ENCODE results near the gene MT1E. TPM values are rescaled to one million over a fixed set of nuclear protein-coding genes. Genes with fewer than 3 reads are reported as not detected.

The MT1E gene
- total RNA-seq, 1 experiment from 2014 or later, result not detected

GRCh38 chr16:56608876-56609462 lies 16.6 kb upstream of the MT1E start:
- peak overlapping the region; percentile 90 for H3K4me3 ChIP-seq (ENCODE audit: low read length)
- ATAC-seq (no peak), DNase-seq (no peak)
- intact Hi-C loops (cut with micrococcal nuclease), result loop anchor here (5.0 to 10.0 kb wide), 3 partner anchors 46 to 178 kb away; partner anchors contain the start of genes MT1B, MT1F and MT1X
- ChIA-PET POLR2A (ENCODE audit: unreplicated experiment) (no interaction called here), CTCF (interaction anchor here (0.9 kb wide), 1 partner anchor 93 kb away, joined by 3 read pairs; no protein-coding TSS in a partner anchor)
- TSS peak; percentile 98 for BruUV-seq (replicated peaks)
- peaks cover 14% of the 10 kb centered on the region for H3F3A ChIP-seq (ENCODE audit: low read length, unreplicated experiment)
- H3K27me3 ChIP-seq (ENCODE audit: low read length), result no peaks in the 10 kb centered on the region
- peak overlapping the region; percentile 78 for H3K27ac ChIP-seq (ENCODE audit: low read length)
- no peaks in the 10 kb centered on the region for H3K36me3 ChIP-seq (ENCODE audit: low read depth, low read length)
- TF ChIP-seq EZH2phosphoT487 (IDR thresholded peaks at IDR 0.05; ENCODE audit: borderline replicate concordance, low read length) (no peak), EZH2 (IDR thresholded peaks at IDR 0.05; ENCODE audit: low read length, unreplicated experiment) (no peak)
- TF ChIP-seq, protein P1, sequence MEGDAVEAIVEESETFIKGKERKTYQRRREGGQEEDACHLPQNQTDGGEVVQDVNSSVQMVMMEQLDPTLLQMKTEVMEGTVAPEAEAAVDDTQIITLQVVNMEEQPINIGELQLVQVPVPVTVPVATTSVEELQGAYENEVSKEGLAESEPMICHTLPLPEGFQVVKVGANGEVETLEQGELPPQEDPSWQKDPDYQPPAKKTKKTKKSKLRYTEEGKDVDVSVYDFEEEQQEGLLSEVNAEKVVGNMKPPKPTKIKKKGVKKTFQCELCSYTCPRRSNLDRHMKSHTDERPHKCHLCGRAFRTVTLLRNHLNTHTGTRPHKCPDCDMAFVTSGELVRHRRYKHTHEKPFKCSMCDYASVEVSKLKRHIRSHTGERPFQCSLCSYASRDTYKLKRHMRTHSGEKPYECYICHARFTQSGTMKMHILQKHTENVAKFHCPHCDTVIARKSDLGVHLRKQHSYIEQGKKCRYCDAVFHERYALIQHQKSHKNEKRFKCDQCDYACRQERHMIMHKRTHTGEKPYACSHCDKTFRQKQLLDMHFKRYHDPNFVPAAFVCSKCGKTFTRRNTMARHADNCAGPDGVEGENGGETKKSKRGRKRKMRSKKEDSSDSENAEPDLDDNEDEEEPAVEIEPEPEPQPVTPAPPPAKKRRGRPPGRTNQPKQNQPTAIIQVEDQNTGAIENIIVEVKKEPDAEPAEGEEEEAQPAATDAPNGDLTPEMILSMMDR (conservative IDR thresholded peaks at IDR 0.05; ENCODE audit: low read depth, low read length), result no peak
- H3K4me1 ChIP-seq (ENCODE audit: insufficient read depth, low read length), result peaks cover 74% of the 10 kb centered on the region
- no peaks in the 10 kb centered on the region for H3K9me3 ChIP-seq (ENCODE audit: low read length)
- peak overlapping the region; percentile 76 for H3K9ac ChIP-seq (ENCODE audit: low read length)
- no peak overlapping the region for H2AFZ ChIP-seq (ENCODE audit: low read length)
- no peaks in the 10 kb centered on the region for H3K9me2 ChIP-seq (replicated peaks; ENCODE audit: low read length)
- H3K79me2 ChIP-seq (ENCODE audit: low read length), result peaks cover 16% of the 10 kb centered on the region
- H4K20me1 ChIP-seq (ENCODE audit: low read length), result no peaks in the 10 kb centered on the region
- peak overlapping the region; percentile 93 for H3K4me2 ChIP-seq (ENCODE audit: low read length)

DNA sequence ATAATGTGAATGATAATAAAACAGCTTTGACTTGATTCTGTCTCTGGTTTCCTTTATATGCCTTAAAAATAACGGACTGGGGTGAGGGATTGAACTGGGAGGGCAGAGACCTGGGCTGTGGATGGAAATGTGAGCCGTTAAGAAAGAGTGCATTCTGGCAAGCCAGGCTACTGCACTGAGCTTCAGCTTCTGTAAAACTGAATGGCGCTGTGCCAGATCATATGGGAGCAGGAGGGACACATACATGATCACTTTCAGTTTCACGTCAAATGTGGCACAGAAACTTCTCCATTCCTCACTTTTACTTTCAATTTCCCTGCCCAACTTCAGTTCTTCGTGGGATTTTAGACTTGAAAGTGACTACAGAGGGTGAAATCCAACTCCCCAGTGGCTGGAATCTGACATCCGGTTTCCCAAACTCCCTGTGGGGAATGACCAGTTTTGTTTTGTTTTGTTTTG lies 16.1 kb upstream of the MT1E start:
- Histone ChIP-seq H3K9ac (ENCODE audit: low read length) (peak overlapping the region; percentile 76), H3K9me2 (replicated peaks; ENCODE audit: low read length) (no peaks in the 10 kb centered on the region), H2AFZ (ENCODE audit: low read length) (no peak overlapping the region), H3K27ac (ENCODE audit: low read length) (peak overlapping the region; percentile 78), H3K79me2 (ENCODE audit: low read length) (peaks cover 16% of the 10 kb centered on the region), H3F3A (ENCODE audit: low read length, unreplicated experiment) (peaks cover 14% of the 10 kb centered on the region), H4K20me1 (ENCODE audit: low read length) (no peaks in the 10 kb centered on the region), H3K36me3 (ENCODE audit: low read depth, low read length) (no peaks in the 10 kb centered on the region), H3K27me3 (ENCODE audit: low read length) (no peaks in the 10 kb centered on the region), H3K4me3 (ENCODE audit: low read length) (peak overlapping the region; percentile 90), H3K4me1 (ENCODE audit: insufficient read depth, low read length) (peaks cover 80% of the 10 kb centered on the region), H3K9me3 (ENCODE audit: low read length) (no peaks in the 10 kb centered on the region), H3K4me2 (ENCODE audit: low read length) (peak overlapping the region; percentile 93)
- TF ChIP-seq, protein P1 (conservative IDR thresholded peaks at IDR 0.05; ENCODE audit: low read depth, low read length), result no peak
- TF ChIP-seq EZH2phosphoT487 (IDR thresholded peaks at IDR 0.05; ENCODE audit: borderline replicate concordance, low read length), result no peak
- TF ChIP-seq EZH2 (IDR thresholded peaks at IDR 0.05; ENCODE audit: low read length, unreplicated experiment), result no peak
- intact Hi-C loops (cut with micrococcal nuclease), result loop anchor here (5.0 to 10.0 kb wide), 3 partner anchors 45 to 178 kb away; partner anchors contain the start of genes MT1B, MT1F and MT1X
- DNase-seq (peak; percentile 58), ATAC-seq (no peak)
- ChIA-PET CTCF (interaction anchor here (0.6 kb wide), 1 partner anchor 48 kb away, joined by 5 read pairs; no protein-coding TSS in a partner anchor), POLR2A (ENCODE audit: unreplicated experiment) (interaction anchor here (0.6 kb wide), 2 partner anchors 73 to 93 kb away, joined by 3 to 4 read pairs; partner anchors contain the start of gene MT1X)
- TSS peak; percentile 12 for BruUV-seq (replicated peaks)

All from PC-3 (cell line).